ENCODE data around the gene MICU2.

GRCh38 chr13:21603531-21604448 is at the start of gene MICU2:
- peak in 1 of 2 donors; percentile 10 for TF ChIP-seq CTCF (IDR thresholded peaks at IDR 0.05; ENCODE audit: extremely low read depth in 1 of 2, insufficient read depth in 1 of 2, low read depth in 1 of 2, low read length in 2 of 2)
- no peak for TF ChIP-seq EZH2 (IDR thresholded peaks at IDR 0.05; ENCODE audit: borderline replicate concordance, low read depth, low read length, severe bottlenecking)

Data from endothelial cell of umbilical vein (primary cell).